Calu3 (cell line): ENCODE data around the gene USP44. TPM values are rescaled to one million over a fixed set of nuclear protein-coding genes. Genes with fewer than 3 reads are reported as not detected.

Source experiments
- BruUV-seq: library from RNA; stranded (reverse); fragments of 400-500 nt; replicated peaks from 2 replicates; lab custom pipeline; 2021; lab: Mats Ljungman, UMichigan
- CTCF ChIA-PET: fragments of 300-600 bp; sonication (Branson Sonifier 250); formaldehyde crosslinking; loops from one replicate; lab custom pipeline; 2022; ENCODE audit warnings: antibody characterized with exemption; lab: Charles Lee
- DNase-seq: peaks from one replicate; pipeline ENCODE4 v3.0.0; 2022
- H3K27ac Mint-ChIP-seq: one replicate; pipeline ENCODE4 v1.8.0; 2022; ENCODE audit warnings: mixed read lengths; ENCODE audit not compliant: unreplicated experiment
- H3K27me3 Mint-ChIP-seq: one replicate; pipeline ENCODE4 v1.8.0; 2022; ENCODE audit warnings: mixed read lengths; ENCODE audit not compliant: unreplicated experiment
- H3K36me3 Mint-ChIP-seq: one replicate; pipeline ENCODE4 v1.8.0; 2022; ENCODE audit warnings: mild to moderate bottlenecking, moderate library complexity, mixed read lengths; ENCODE audit not compliant: insufficient read depth, unreplicated experiment
- H3K4me1 Mint-ChIP-seq: one replicate; pipeline ENCODE4 v1.8.0; 2022; ENCODE audit warnings: mild to moderate bottlenecking, low read depth, mixed read lengths; ENCODE audit not compliant: unreplicated experiment
- H3K4me3 Mint-ChIP-seq: one replicate; pipeline ENCODE4 v1.8.0; 2022; ENCODE audit warnings: mild to moderate bottlenecking, low read depth, moderate library complexity, mixed read lengths; ENCODE audit not compliant: unreplicated experiment
- H3K9me3 Mint-ChIP-seq: one replicate; pipeline ENCODE4 v1.8.0; 2022; ENCODE audit warnings: low read depth, mixed read lengths; ENCODE audit not compliant: unreplicated experiment
- CTCF ChIP-seq: fragments of 200-600 bp; IDR thresholded peaks from one replicate; pipeline ENCODE4 v1.8.0; 2022; ENCODE audit warnings: antibody characterized with exemption; ENCODE audit not compliant: unreplicated experiment
- intact Hi-C: fragments of 100-400 bp; cut with micrococcal nuclease; formaldehyde crosslinking; loops from one replicate; pipeline ENCODE4 v1.10.0; 2022; ENCODE audit not compliant: unreplicated experiment
- total RNA-seq: library from RNA; stranded (reverse); gene quantifications from 2 replicates; pipeline ENCODE4 v1.2.3, GENCODE V29; 2022

Gene USP44
- total RNA-seq, 1 experiment from 2014 or later, result 14.0 TPM

GRCh38 chr12:95518944-95519343 lies 32.3 kb downstream of the USP44 start:
- H3K4me3 Mint-ChIP-seq, result no peak overlapping the region
- H3K9me3 Mint-ChIP-seq, result no peaks in the 10 kb centered on the region
- H3K36me3 Mint-ChIP-seq, result peaks cover 5% of the 10 kb centered on the region
- no peak overlapping the region for H3K27ac Mint-ChIP-seq
- H3K27me3 Mint-ChIP-seq, result no peaks in the 10 kb centered on the region
- TF ChIP-seq CTCF, result no peak
- no TSS peak for BruUV-seq
- peaks cover 9% of the 10 kb centered on the region for H3K4me1 Mint-ChIP-seq
- CTCF ChIA-PET, result no interaction called here
- intact Hi-C loops, result no loop called here
- DNase-seq, result no peak

- peaks cover 17% of the 10 kb centered on the region for H3K36me3 Mint-ChIP-seq
- CTCF ChIA-PET, result interaction anchor here (0.5 kb wide), 1 partner anchor 183 kb away, joined by 3 read pairs; no protein-coding TSS in a partner anchor
- H3K27me3 Mint-ChIP-seq, result no peaks in the 10 kb centered on the region
- H3K4me1 Mint-ChIP-seq, result peaks cover 9% of the 10 kb centered on the region
- H3K9me3 Mint-ChIP-seq, result no peaks in the 10 kb centered on the region
- no peak for DNase-seq
- no peak for TF ChIP-seq CTCF
- H3K27ac Mint-ChIP-seq, result no peak overlapping the region
- no peak overlapping the region for H3K4me3 Mint-ChIP-seq
- intact Hi-C loops, result no loop called here
- no TSS peak for BruUV-seq
Measured at GRCh38 chr12:95517246-95517645, 34.0 kb downstream of the USP44 start.

GRCh38 chr12:95516757-95517156 lies 34.5 kb downstream of the USP44 start:
- Mint-ChIP-seq H3K36me3 (peaks cover 22% of the 10 kb centered on the region), H3K4me1 (peaks cover 9% of the 10 kb centered on the region), H3K4me3 (no peak overlapping the region), H3K27ac (no peak overlapping the region), H3K9me3 (no peaks in the 10 kb centered on the region), H3K27me3 (no peaks in the 10 kb centered on the region)
- BruUV-seq, result no TSS peak
- CTCF ChIA-PET, result interaction anchor here (0.5 to 0.7 kb wide), 4 partner anchors 18 to 352 kb away, joined by 3 to 6 read pairs (median 4); no protein-coding TSS in a partner anchor
- intact Hi-C loops, result no loop called here
- no peak for TF ChIP-seq CTCF
- DNase-seq, result no peak

- no peak for TF ChIP-seq CTCF
- Mint-ChIP-seq H3K4me3 (no peak overlapping the region), H3K27ac (no peak overlapping the region), H3K9me3 (no peaks in the 10 kb centered on the region), H3K4me1 (peaks cover 9% of the 10 kb centered on the region), H3K27me3 (no peaks in the 10 kb centered on the region), H3K36me3 (peaks cover 33% of the 10 kb centered on the region)
- no TSS peak for BruUV-seq
- CTCF ChIA-PET, result interaction anchor here (0.6 to 1.2 kb wide), 3 partner anchors 19 to 28 kb away, joined by 4 read pairs; no protein-coding TSS in a partner anchor
- intact Hi-C loops, result no loop called here
- no peak for DNase-seq
Measured at GRCh38 chr12:95515197-95515596, 36.1 kb downstream of the USP44 start.
